OCI-LY7 (cell line): Measurements from ENCODE around the gene PIP5K1C. TPM values are rescaled to one million over a fixed set of nuclear protein-coding genes. Genes with fewer than 3 reads are reported as not detected.

Experiments used
- BruUV-seq: library from RNA; stranded (reverse); fragments of 400-500 nt; replicated peaks from 2 replicates; lab custom pipeline; 2021; lab: Mats Ljungman, UMichigan
- CTCF ChIA-PET: fragments of 300-600 bp; sonication (Branson Sonifier 250); formaldehyde crosslinking; loops from one replicate; lab custom pipeline; 2022; ENCODE audit warnings: antibody characterized with exemption; ENCODE audit not compliant: unreplicated experiment; lab: Charles Lee
- POLR2A ChIA-PET: fragments of 300-600 bp; sonication (Branson Sonifier 250); formaldehyde crosslinking; loops from one replicate; lab custom pipeline; 2022; ENCODE audit warnings: antibody characterized with exemption; lab: Charles Lee
- DNase-seq: peaks from one replicate; pipeline ENCODE4 v3.0.0-alpha.2; 2015; ENCODE audit warnings: low spot score
- H2AFZ ChIP-seq: fragments of 200-600 bp; sonication (generic), shearing (Covaris generic); 2 replicates; pipeline ENCODE4 v1.6.1; 2014; ENCODE audit warnings: mild to moderate bottlenecking, antibody characterized with exemption, low read length, moderate library complexity
- H3K27ac ChIP-seq: fragments of 200-600 bp; sonication (generic); 2 replicates; pipeline ENCODE4 v1.5.1; 2014; ENCODE audit warnings: mixed run types, low read depth, mild to moderate bottlenecking, moderate library complexity, low read length, inconsistent platforms; ENCODE audit not compliant: poor library complexity, severe bottlenecking
- H3K36me3 ChIP-seq: fragments of 200-600 bp; sonication (generic); 2 replicates; pipeline ENCODE4 v1.6.1; 2014; ENCODE audit warnings: mild to moderate bottlenecking, antibody characterized with exemption, low read length, moderate library complexity, mixed read lengths; ENCODE audit not compliant: insufficient read depth
- H3K4me1 ChIP-seq: fragments of 200-600 bp; sonication (generic); 2 replicates; pipeline ENCODE4 v1.5.1; 2014; ENCODE audit warnings: mild to moderate bottlenecking, low read length; ENCODE audit not compliant: insufficient read depth, poor library complexity, severe bottlenecking
- H3K4me2 ChIP-seq: fragments of 200-600 bp; sonication (generic); 2 replicates; pipeline ENCODE4 v1.6.1; 2014; ENCODE audit warnings: mild to moderate bottlenecking, low read length
- H3K4me3 ChIP-seq: fragments of 200-600 bp; sonication (generic); 2 replicates; pipeline ENCODE4 v1.5.1; 2014; ENCODE audit warnings: mild to moderate bottlenecking, low read depth, low read length; ENCODE audit not compliant: poor library complexity, severe bottlenecking
- H3K79me2 ChIP-seq: fragments of 200-600 bp; sonication (generic); 2 replicates; pipeline ENCODE4 v1.6.1; 2016; ENCODE audit warnings: low read depth, mild to moderate bottlenecking, low read length, moderate library complexity, mixed read lengths; ENCODE audit not compliant: insufficient read depth
- H3K9me2 ChIP-seq: fragments of 200-600 bp; sonication (generic); 2 replicates; pipeline ENCODE4 v1.6.1; 2016; ENCODE audit warnings: mild to moderate bottlenecking, low read length, mixed read lengths; ENCODE audit not compliant: insufficient read depth
- H3K9me3 ChIP-seq: fragments of 200-600 bp; sonication (generic); 2 replicates; pipeline ENCODE4 v1.6.1; 2014; ENCODE audit warnings: mild to moderate bottlenecking, mixed run types, low read length, mixed read lengths
- H4K20me1 ChIP-seq: fragments of 200-600 bp; sonication (generic); 2 replicates; pipeline ENCODE4 v1.6.1; 2014; ENCODE audit warnings: mild to moderate bottlenecking, antibody characterized with exemption, low read length, moderate library complexity, mixed read lengths; ENCODE audit not compliant: insufficient read depth
- CTCF ChIP-seq: fragments of 200-600 bp; sonication (generic); conservative IDR thresholded peaks from 2 replicates; pipeline ENCODE4 v1.5.1; 2014; ENCODE audit warnings: mild to moderate bottlenecking, antibody characterized with exemption, low read length, moderate library complexity, mixed read lengths
- EZH2phosphoT487 ChIP-seq: fragments of 200-600 bp; sonication (generic); IDR thresholded peaks from 2 replicates; pipeline ENCODE4 v1.6.1; 2018; ENCODE audit warnings: low read depth, borderline replicate concordance, mild to moderate bottlenecking, mixed run types, antibody characterized with exemption, low read length, moderate library complexity, mixed read lengths
- intact Hi-C: fragments of 100-400 bp; cut with micrococcal nuclease; formaldehyde crosslinking; loops from one replicate; pipeline ENCODE4 v1.10.0; 2022; ENCODE audit not compliant: unreplicated experiment
- total RNA-seq, 2 experiments: library from RNA; depleted of rRNA in 1 of 2; stranded (reverse); fragments of >200 nt in 1 of 2; shearing (Covaris generic) in 1 of 2; gene quantifications; 2 replicates each; pipeline ENCODE4 v1.2.3, GENCODE V29; 2014 to 2022

The PIP5K1C gene
- total RNA-seq, 2 experiments from 2014 or later, result 7.6 to 15.1 TPM

DNA sequence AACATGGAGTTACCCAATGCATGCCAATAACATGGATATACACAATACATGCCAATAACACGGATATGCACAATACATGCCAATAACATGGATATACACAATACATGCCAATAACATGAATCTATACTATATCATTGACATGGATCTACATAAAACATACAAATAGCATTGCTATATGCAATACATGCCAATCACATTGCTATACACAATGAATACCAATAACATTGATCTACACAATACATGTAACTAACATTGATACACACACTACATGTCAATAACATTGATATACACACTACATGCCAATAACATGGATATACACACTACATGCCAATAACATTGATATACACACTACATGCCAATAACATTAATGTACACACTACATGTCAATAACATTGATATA is 932 bp upstream of the PIP5K1C start:
- Histone ChIP-seq H3K4me2 (no peak overlapping the region), H3K4me3 (no peak overlapping the region), H2AFZ (no peak overlapping the region), H3K27ac (no peak overlapping the region), H3K9me2 (no peaks in the 10 kb centered on the region), H3K9me3 (no peaks in the 10 kb centered on the region), H3K4me1 (peaks cover 7% of the 10 kb centered on the region), H3K79me2 (no peaks in the 10 kb centered on the region), H3K36me3 (no peaks in the 10 kb centered on the region), H4K20me1 (no peaks in the 10 kb centered on the region)
- no TSS peak for BruUV-seq
- TF ChIP-seq EZH2phosphoT487, result no peak
- TF ChIP-seq CTCF, result no peak
- CTCF ChIA-PET, result no interaction called here
- intact Hi-C loops, result no loop called here
- POLR2A ChIA-PET, result no interaction called here
- no peak for DNase-seq

DNA sequence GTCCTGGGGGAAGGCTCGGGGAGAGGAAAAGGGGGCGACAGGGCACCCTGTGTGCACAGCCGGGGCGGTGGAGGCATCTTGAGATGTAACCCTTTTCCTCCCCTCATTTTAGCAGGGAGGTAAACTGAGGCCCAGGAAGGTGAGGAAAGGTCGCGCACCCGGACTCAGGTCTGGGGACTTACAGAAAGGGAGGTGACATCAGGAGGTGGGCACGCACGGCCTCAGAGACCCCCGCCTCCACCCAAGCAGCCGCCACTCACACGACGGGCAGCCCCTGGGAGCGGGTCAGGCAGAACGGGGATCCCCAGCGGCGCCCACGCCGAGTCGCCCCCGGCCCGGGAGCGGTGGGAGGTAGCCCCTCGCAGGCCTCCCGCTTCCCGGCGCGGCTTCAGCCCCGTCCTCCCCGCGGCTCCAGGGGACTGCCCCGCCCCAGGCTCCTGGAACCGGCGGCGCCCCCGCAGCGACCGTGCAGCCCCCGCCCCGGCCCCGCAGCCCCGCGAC is 477 bp downstream of the PIP5K1C start:
- no TSS peak for BruUV-seq

More for the DNA sequence above, 477 bp downstream of the PIP5K1C start:
- peak; percentile 10 for DNase-seq
- CTCF ChIA-PET, result no interaction called here
- Histone ChIP-seq H3K4me3 (peak overlapping the region; percentile 75), H3K4me1 (peaks cover 7% of the 10 kb centered on the region), H3K9me2 (no peaks in the 10 kb centered on the region), H3K4me2 (peak overlapping the region; percentile 91), H2AFZ (no peak overlapping the region), H3K36me3 (no peaks in the 10 kb centered on the region), H3K79me2 (no peaks in the 10 kb centered on the region), H3K27ac (no peak overlapping the region), H3K9me3 (no peaks in the 10 kb centered on the region), H4K20me1 (no peaks in the 10 kb centered on the region)
- POLR2A ChIA-PET, result interaction anchor here (0.6 kb wide), 2 partner anchors 25 to 1130 kb away, joined by 3 to 6 read pairs; no protein-coding TSS in a partner anchor
- no peak for TF ChIP-seq CTCF
- TF ChIP-seq EZH2phosphoT487, result no peak
- intact Hi-C loops, result loop anchor here (1.0 kb wide), 1 partner anchor 34 kb away; no protein-coding TSS in a partner anchor
